Measurements from ENCODE around the gene EGLN1. TPM values are rescaled to one million over a fixed set of nuclear protein-coding genes. Genes with fewer than 3 reads are reported as not detected.

EGLN1 gene
- total RNA-seq, 1 experiment from 2014 or later: 27.1 TPM

DNA sequence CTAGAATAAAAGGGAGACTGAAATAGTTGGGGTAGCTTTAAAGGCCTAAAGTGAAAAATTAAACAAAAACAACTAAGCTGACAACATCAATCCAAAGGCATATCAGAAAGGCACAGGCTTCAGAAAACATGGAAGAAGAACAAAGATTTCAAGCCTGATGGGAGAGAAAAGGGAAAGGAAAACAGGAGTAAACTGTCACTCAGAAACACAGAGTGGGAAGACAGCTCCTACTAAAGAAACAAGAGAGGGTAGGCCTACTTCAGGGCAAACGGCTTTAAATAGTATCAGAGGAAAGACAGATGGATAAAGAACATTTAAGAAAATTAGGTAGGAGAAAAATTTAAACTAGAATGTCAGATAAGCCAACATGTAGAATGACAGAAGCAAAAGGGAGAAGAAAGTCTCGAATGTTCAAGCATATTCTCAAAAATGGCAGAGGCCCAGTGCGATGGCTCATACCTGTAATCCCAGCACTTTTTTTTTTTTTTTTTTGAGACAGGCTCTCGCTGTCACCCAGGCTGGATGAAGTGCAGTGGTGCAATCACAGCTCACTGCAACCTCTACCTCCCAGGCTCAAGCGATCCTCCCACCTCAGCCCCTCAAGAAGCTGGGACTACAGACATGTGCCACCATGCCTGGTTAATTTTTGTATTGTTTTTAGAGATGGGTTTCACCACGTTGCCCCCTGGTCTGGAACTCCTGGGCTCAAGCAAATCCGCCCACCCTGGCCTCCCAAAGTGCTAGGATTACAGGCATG lies 7.6 kb downstream of the EGLN1 start:
- H3K36me3 ChIP-seq (ENCODE audit: control insufficient read depth in 1 of 2, insufficient read depth in 2 of 2, low read length in 2 of 2): peaks cover 12 to 28% of the 10 kb centered on the region in 2 experiments
- H4K20me1 ChIP-seq (ENCODE audit: insufficient read depth): peaks cover 13% of the 10 kb centered on the region; the same call in 1 of the 2 replicates
- H3K79me2 ChIP-seq (ENCODE audit: insufficient read depth, low read length): peaks cover 100% of the 10 kb centered on the region
- no peak for TF ChIP-seq EZH2 (IDR thresholded peaks at IDR 0.05)
- TF ChIP-seq, protein P1, sequence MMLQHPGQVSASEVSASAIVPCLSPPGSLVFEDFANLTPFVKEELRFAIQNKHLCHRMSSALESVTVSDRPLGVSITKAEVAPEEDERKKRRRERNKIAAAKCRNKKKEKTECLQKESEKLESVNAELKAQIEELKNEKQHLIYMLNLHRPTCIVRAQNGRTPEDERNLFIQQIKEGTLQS (IDR thresholded peaks at IDR 0.05): no peak
- no peak for TF ChIP-seq POLR2A (IDR thresholded peaks at IDR 0.05; ENCODE audit: borderline replicate concordance, extremely low read depth, insufficient read depth, insufficient read length)
- TF ChIP-seq RAD21 (IDR thresholded peaks at IDR 0.05; ENCODE audit: low read depth): no peak
- no peak for TF ChIP-seq ZNF274 (IDR thresholded peaks at IDR 0.05; ENCODE audit: low read depth, low read length)
- no peak for TF ChIP-seq SP1 (IDR thresholded peaks at IDR 0.05; ENCODE audit: low read depth)
- TF ChIP-seq, protein P2, sequence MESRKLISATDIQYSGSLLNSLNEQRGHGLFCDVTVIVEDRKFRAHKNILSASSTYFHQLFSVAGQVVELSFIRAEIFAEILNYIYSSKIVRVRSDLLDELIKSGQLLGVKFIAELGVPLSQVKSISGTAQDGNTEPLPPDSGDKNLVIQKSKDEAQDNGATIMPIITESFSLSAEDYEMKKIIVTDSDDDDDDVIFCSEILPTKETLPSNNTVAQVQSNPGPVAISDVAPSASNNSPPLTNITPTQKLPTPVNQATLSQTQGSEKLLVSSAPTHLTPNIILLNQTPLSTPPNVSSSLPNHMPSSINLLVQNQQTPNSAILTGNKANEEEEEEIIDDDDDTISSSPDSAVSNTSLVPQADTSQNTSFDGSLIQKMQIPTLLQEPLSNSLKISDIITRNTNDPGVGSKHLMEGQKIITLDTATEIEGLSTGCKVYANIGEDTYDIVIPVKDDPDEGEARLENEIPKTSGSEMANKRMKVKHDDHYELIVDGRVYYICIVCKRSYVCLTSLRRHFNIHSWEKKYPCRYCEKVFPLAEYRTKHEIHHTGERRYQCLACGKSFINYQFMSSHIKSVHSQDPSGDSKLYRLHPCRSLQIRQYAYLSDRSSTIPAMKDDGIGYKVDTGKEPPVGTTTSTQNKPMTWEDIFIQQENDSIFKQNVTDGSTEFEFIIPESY (IDR thresholded peaks at IDR 0.05; ENCODE audit: extremely low read depth, insufficient replicate concordance, low read length): no peak
- no peak for TF ChIP-seq YY1 (IDR thresholded peaks at IDR 0.05; ENCODE audit: extremely low read depth, insufficient replicate concordance, low read depth, low read length)
- TF ChIP-seq, protein P3, sequence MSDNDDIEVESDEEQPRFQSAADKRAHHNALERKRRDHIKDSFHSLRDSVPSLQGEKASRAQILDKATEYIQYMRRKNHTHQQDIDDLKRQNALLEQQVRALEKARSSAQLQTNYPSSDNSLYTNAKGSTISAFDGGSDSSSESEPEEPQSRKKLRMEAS (IDR thresholded peaks at IDR 0.05): no peak
- TF ChIP-seq EZH2phosphoT487 (IDR thresholded peaks at IDR 0.05; ENCODE audit: borderline replicate concordance): no peak
- TF ChIP-seq, protein P4, sequence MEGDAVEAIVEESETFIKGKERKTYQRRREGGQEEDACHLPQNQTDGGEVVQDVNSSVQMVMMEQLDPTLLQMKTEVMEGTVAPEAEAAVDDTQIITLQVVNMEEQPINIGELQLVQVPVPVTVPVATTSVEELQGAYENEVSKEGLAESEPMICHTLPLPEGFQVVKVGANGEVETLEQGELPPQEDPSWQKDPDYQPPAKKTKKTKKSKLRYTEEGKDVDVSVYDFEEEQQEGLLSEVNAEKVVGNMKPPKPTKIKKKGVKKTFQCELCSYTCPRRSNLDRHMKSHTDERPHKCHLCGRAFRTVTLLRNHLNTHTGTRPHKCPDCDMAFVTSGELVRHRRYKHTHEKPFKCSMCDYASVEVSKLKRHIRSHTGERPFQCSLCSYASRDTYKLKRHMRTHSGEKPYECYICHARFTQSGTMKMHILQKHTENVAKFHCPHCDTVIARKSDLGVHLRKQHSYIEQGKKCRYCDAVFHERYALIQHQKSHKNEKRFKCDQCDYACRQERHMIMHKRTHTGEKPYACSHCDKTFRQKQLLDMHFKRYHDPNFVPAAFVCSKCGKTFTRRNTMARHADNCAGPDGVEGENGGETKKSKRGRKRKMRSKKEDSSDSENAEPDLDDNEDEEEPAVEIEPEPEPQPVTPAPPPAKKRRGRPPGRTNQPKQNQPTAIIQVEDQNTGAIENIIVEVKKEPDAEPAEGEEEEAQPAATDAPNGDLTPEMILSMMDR (IDR thresholded peaks at IDR 0.05 in 2 of 3, conservative IDR thresholded peaks at IDR 0.05 in 1 of 3; ENCODE audit: borderline replicate concordance in 1 of 3, insufficient read depth in 1 of 3, low read depth in 2 of 3, low read length in 2 of 3): no peak
- no peak overlapping the region for H3K27ac ChIP-seq (ENCODE audit: low read depth, low read length)
- H2AFZ ChIP-seq (ENCODE audit: low read depth, low read length, poor library complexity, severe bottlenecking): no peak overlapping the region
- no peak overlapping the region for H3K4me2 ChIP-seq (ENCODE audit: low read length)
- no peak overlapping the region for H3K9ac ChIP-seq (ENCODE audit: low read length)
- ChIA-PET RAD21 (ENCODE audit: low non-redundant PET in 1 of 2, low total read pairs in 2 of 2, uncharacterized antibody in 2 of 2, unreplicated experiment in 2 of 2) (no interaction called here), CTCF (no interaction called here), POLR2A (interaction anchor here (0.7 kb wide), 1 partner anchor 11 kb away, joined by 5 read pairs; no protein-coding TSS in a partner anchor)
- H3K4me1 ChIP-seq (ENCODE audit: control insufficient read depth in 1 of 2, insufficient read depth in 2 of 2, low read length in 2 of 2): peaks cover 4 to 35% of the 10 kb centered on the region in 2 experiments; a peak in 3 of 4 replicates
- no peaks in the 10 kb centered on the region for H3K9me3 ChIP-seq (ENCODE audit: control insufficient read depth in 1 of 2, insufficient read depth in 1 of 2, low read depth in 1 of 2, low read length in 2 of 2)
- DNase-seq (ENCODE audit: low read depth, low spot score) (no peak), ATAC-seq (no peak)
- H3K9me2 ChIP-seq (ENCODE audit: insufficient read depth): no peaks in the 10 kb centered on the region
- intact Hi-C loops (cut with micrococcal nuclease): no loop called here
- H3K27me3 ChIP-seq (ENCODE audit: insufficient read depth, low read length): no peaks in the 10 kb centered on the region
- H3K4me3 ChIP-seq (replicated peaks in 1 of 2; ENCODE audit: low read depth in 1 of 2, low read length in 2 of 2): no peak overlapping the region
- BruUV-seq (replicated peaks): no TSS peak

Data from HCT116 (cell line).